Measurements from ENCODE around the gene ZFP92. TPM values are rescaled to one million over a fixed set of nuclear protein-coding genes. Genes with fewer than 3 reads are reported as not detected.

Gene ZFP92
- total RNA-seq, 1 donor from 2014 or later = 0.96 TPM

DNA sequence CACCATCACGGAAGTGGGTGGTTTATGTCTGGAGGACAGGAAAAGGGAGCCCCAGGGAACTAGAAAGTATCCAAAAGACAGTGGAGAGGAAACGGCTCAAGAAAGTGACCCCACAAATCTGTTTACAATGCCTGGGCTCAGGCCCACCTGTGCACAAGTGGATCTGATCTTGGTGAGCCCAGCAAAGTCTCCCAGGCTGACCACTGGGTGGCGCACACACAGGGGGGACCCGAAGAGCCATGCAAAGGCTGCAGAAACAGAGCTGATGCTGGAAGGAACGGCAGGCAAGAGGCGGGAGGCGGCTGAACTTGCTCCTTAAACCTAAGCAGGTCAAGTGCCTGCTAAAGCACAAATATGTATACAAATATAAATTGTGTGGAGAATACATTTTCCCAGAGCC is 49.6 kb downstream of the ZFP92 start:
- no peak overlapping the region for H3K4me3 ChIP-seq
- peaks cover 10 to 27% of the 10 kb centered on the region in 2 donors for H3K36me3 ChIP-seq
- no peaks in the 10 kb centered on the region for H3K27me3 ChIP-seq
- no peak overlapping the region for H3K27ac ChIP-seq
- DNase-seq (ENCODE audit: low spot score in 2 of 2) = no peak
- no peaks in the 10 kb centered on the region for H3K9me3 ChIP-seq
- intact Hi-C loops (cut with DNase I) = loop anchor here (10.0 kb wide), 1 partner anchor 126 kb away; the partner anchor contains the start of gene ZNF275
- no peaks in the 10 kb centered on the region for H3K4me1 ChIP-seq
- TF ChIP-seq, protein P1, sequence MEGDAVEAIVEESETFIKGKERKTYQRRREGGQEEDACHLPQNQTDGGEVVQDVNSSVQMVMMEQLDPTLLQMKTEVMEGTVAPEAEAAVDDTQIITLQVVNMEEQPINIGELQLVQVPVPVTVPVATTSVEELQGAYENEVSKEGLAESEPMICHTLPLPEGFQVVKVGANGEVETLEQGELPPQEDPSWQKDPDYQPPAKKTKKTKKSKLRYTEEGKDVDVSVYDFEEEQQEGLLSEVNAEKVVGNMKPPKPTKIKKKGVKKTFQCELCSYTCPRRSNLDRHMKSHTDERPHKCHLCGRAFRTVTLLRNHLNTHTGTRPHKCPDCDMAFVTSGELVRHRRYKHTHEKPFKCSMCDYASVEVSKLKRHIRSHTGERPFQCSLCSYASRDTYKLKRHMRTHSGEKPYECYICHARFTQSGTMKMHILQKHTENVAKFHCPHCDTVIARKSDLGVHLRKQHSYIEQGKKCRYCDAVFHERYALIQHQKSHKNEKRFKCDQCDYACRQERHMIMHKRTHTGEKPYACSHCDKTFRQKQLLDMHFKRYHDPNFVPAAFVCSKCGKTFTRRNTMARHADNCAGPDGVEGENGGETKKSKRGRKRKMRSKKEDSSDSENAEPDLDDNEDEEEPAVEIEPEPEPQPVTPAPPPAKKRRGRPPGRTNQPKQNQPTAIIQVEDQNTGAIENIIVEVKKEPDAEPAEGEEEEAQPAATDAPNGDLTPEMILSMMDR (IDR thresholded peaks at IDR 0.05) = peak; percentile 25 to 59 (median 40)

Other genes starting within 250 kb of the ZFP92 start
- gene MAGEA1, start 232.2 kb upstream of the ZFP92 start, total RNA-seq = not detected
- not detected for gene PNMA6F, start 89.7 kb upstream of the ZFP92 start, total RNA-seq
- 2.2 TPM for gene ZNF275, start 77.3 kb upstream of the ZFP92 start, total RNA-seq
- gene PNMA6E, start 10.1 kb upstream of the ZFP92 start, total RNA-seq = not detected
- 0.21 TPM for gene TREX2, start 34.6 kb downstream of the ZFP92 start, total RNA-seq
- gene HAUS7, start 59.1 kb downstream of the ZFP92 start, total RNA-seq = 22.5 TPM
- gene BGN, start 83.5 kb downstream of the ZFP92 start, total RNA-seq = 1,387 TPM
- 0.32 TPM for gene ATP2B3, start 106.2 kb downstream of the ZFP92 start, total RNA-seq
- 52.7 TPM for gene CCNQ, start 187.7 kb downstream of the ZFP92 start, total RNA-seq
- not detected for gene DUSP9, start 235.7 kb downstream of the ZFP92 start, total RNA-seq